GM21360 (cell line): ENCODE measurements around the gene EEPD1.

Source experiments
- ATAC-seq: cut with Tn5 transposase; IDR thresholded peaks from one replicate; pipeline ENCODE4 v1.9.1; 2021; ENCODE audit warnings: mild to moderate bottlenecking, moderate library complexity; ENCODE audit not compliant: unreplicated experiment

EEPD1 gene

DNA sequence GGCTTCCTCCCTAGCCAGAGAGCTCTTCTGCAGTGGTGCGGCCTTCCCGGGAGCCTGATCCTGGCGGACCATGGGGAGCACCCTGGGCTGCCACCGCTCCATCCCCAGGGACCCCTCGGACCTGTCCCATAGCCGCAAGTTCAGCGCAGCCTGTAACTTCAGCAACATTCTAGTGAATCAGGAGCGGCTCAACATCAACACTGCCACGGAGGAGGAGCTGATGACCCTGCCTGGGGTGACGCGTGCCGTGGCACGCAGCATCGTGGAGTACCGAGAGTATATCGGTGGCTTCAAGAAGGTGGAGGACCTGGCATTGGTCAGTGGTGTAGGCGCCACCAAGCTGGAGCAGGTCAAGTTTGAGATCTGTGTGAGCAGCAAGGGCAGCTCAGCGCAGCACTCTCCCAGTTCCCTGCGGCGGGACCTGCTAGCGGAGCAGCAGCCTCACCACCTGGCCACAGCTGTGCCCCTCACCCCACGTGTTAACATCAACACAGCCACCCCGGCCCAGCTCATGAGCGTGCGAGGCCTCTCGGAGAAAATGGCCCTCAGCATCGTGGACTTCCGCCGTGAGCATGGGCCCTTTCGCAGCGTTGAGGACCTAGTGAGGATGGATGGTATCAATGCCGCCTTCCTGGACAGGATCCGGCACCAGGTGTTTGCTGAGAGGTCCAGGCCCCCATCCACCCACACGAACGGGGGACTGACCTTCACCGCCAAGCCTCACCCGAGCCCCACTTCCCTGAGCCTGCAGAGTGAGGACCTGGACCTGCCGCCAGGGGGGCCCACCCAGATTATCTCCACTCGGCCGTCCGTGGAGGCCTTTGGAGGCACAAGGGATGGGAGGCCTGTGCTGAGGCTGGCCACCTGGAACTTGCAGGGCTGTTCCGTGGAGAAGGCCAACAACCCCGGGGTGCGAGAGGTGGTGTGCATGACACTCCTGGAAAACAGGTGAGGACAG, 1.5 kb downstream of the EEPD1 start:
- ATAC-seq: no peak

GRCh38 chr7:36155811-36156361, 2.8 kb downstream of the EEPD1 start:
- ATAC-seq: no peak

DNA sequence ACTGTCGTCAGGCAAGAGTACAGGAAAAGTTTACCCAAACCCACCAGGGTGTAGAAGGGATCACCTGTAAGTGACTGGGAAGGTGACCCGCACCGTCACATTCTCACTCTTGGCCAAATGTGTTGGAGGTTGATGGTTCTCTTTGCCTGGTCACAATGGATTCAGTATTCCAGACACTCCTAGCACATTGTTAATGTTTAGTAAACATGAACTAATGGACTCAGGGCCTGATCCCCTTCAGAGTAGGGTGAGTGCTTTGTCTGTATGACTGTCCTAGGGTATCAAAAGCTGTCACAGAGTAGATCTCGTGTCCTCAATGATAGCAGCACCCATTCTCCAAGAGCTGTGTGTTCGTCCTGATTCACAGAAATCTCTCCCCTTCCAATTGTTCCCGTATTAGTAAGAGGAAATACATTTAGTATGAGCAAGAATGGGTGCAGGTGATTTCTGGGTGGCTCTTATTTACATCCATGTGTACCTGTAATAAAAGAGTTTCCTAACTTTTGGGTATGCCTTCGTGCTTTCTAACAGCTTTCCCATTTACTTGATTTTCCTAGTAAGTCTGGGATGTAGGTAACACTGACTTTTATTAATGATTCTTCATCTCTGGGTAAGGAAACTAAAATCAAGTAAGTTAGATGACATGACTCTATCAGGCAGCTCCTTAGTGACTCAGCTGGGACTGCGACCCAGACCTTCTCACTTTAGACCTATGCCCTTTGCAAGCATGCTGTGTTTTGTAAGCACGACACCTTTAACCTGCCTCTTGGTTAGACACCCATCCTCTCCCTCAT, 4.7 kb downstream of the EEPD1 start:
- no peak for ATAC-seq

GRCh38 chr7:36158321-36158605, 5.2 kb downstream of the EEPD1 start:
- ATAC-seq: no peak

GRCh38 chr7:36159618-36160017, 6.6 kb downstream of the EEPD1 start:
- no peak for ATAC-seq

DNA sequence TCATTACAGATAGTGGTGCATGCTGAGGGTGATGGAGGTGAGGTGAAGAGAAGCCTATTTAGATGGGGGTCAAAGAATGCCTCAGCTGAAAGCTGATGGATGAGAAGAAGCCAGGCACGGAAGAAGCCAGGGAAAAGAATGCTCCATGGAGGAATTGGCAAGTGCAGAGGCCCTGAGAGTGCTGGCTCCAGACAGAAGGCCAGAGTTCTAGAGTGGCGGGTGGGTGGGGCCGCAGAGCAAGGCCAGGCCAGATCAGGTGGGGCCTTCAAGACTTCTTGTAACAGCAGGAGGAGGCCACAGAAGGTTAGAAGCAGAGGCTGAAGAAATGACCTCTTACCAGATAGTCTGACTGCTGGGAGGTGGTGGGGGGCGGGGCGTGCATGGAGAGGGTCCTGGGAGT, 7.3 kb downstream of the EEPD1 start:
- no peak for ATAC-seq

DNA sequence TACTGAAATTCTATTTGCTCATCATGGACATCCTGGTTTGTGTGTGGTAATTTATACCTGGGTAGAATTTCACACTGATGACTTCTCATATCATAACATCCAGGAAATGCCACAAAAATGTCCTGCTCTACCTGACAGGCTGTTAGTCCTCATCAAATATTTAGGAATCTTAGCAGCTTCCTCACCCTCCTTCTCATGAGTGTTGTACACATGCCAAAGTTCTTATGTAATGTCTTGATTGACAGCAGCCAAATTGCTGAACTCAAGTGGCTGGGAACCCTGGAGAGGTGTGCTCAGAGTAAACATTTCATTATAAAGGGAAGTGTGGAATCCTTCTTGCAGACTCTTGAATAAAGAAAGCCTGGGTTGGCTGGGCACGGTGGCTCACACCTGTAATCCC, 8.9 kb downstream of the EEPD1 start:
- no peak for ATAC-seq

DNA sequence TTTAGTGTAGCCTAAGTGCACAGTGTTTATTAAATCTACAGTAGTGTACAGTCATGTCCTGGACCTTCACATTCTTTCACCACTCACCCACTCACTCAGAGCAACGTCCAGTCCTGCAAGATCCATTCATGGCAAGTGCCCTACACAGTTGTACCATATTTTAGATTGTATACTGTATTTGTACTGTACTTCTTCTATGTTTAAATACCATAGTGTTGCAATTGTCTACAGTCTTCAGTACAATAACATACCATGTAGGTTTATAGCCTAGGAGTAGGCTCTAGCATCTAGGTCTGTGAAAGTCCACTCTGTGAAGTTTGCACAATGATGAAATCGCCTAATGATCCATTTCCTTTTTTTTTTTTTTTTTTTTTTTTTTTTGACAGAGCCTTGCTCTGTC, 12.0 kb downstream of the EEPD1 start:
- no peak for ATAC-seq

DNA sequence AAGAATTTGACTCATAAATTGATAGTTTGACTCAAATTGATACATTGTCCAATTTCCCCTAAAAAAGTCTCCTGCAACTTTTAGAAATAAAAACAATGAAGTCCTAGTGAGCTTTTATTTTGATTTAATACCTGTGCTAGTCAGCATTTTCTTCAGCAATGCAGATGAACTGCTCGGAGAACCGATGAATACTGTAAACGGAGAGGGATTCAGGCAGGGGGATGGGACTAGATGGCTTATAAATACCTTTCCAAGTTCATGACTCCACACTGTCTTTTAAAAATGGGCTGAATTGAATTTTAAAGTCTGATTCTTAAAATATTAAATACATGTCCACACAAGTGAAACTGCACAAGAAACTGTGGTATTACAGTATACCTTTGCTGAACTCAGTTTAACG, 12.7 kb downstream of the EEPD1 start:
- ATAC-seq: no peak

DNA sequence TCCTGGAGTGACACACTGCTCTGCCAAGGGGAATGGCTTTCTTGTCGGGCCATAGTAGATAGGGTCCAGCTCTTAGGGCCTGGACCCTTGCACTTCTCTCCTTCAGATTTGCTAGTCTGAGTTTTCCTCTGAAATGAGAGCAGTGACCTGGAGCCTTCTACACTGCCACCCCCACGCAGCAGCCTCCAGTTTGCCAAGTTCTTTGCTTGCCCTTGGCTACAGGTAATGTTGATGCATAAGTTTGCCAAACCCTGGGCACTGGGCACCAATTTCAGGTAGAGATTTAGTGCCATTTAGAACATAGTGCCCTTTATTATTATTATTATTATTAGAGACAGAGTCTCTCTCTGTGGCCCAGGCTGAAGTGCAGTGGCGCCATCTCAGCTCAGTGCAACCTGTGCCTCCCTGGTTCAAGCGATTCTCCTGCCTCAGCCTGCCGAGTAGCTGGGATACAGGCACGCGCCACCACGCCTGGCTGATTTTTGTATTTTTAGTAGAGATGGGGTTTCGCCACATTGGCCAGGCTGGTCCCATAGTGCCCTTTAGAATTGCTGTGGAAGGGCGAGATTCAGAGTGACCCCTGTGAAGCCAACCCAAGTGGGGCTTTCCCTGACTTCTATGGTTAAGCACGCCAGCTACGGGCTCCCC, 14.5 kb downstream of the EEPD1 start:
- no peak for ATAC-seq

GRCh38 chr7:36171503-36171902, 18.4 kb downstream of the EEPD1 start:
- ATAC-seq: peak; percentile 73

GRCh38 chr7:36175886-36176285, 22.8 kb downstream of the EEPD1 start:
- no peak for ATAC-seq

GRCh38 chr7:36176697-36177096, 23.6 kb downstream of the EEPD1 start:
- no peak for ATAC-seq

- no peak for ATAC-seq
Observed at GRCh38 chr7:36180121-36180520, 27.1 kb downstream of the EEPD1 start.

DNA sequence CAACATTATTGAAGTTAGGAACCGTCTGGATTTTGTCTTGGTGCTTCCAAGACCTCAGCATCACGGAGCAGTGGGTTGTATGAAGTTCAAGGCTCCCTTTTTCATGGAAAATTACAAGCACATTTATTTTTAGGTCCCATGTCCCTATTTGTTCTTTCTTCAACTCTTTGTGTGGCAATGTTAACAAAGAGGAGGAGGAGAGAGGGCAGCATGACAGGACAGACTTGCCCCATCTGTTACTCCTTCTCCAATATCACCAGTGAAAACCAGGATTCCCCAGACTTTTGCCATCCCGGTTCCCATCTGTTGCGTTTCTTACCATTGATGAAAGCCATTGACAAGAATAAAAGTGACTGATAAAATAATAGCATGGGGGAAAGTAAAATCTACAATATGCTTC, 28.6 kb downstream of the EEPD1 start:
- ATAC-seq: no peak

GRCh38 chr7:36182854-36183604, 30.0 kb downstream of the EEPD1 start:
- ATAC-seq: no peak

GRCh38 chr7:36185092-36185491, 32.0 kb downstream of the EEPD1 start:
- no peak for ATAC-seq

GRCh38 chr7:36185756-36186155, 32.7 kb downstream of the EEPD1 start:
- ATAC-seq: no peak

GRCh38 chr7:36186359-36187121, 33.5 kb downstream of the EEPD1 start:
- ATAC-seq: no peak

GRCh38 chr7:36188266-36188665, 35.2 kb downstream of the EEPD1 start:
- no peak for ATAC-seq
